H9 (cell line): ENCODE measurements around the gene MBP. TPM values are rescaled to one million over a fixed set of nuclear protein-coding genes. Genes with fewer than 3 reads are reported as not detected.

Source experiments
- DNase-seq: peaks from one replicate; pipeline ENCODE4 v3.0.0-alpha.2; 2017
- H2AFZ ChIP-seq: one replicate; pipeline ENCODE4 v1.6.1; 2013; ENCODE audit warnings: mild to moderate bottlenecking, low read length, control low read depth, moderate library complexity
- H2AK5ac ChIP-seq: 2 replicates; pipeline ENCODE4 v1.6.1; 2013; ENCODE audit warnings: low read length, control low read depth, mixed read lengths; ENCODE audit not compliant: insufficient read length
- H2BK120ac ChIP-seq: one replicate; pipeline ENCODE4 v1.6.1; 2013; ENCODE audit warnings: low read depth, mild to moderate bottlenecking, low read length, control low read depth, inconsistent platforms; ENCODE audit not compliant: poor library complexity, severe bottlenecking
- H2BK12ac ChIP-seq: 2 replicates; pipeline ENCODE4 v1.6.1; 2013; ENCODE audit warnings: low read length, control low read depth, mixed read lengths, low read depth; ENCODE audit not compliant: insufficient read length
- H2BK15ac ChIP-seq: 2 replicates; pipeline ENCODE4 v1.6.1; 2013; ENCODE audit warnings: low read depth, low read length, control low read depth
- H2BK20ac ChIP-seq: one replicate; pipeline ENCODE4 v1.6.1; 2013; ENCODE audit warnings: low read depth, mild to moderate bottlenecking, low read length, control low read depth, inconsistent platforms; ENCODE audit not compliant: poor library complexity, severe bottlenecking
- H2BK5ac ChIP-seq: 2 replicates; pipeline ENCODE4 v1.6.1; 2013; ENCODE audit warnings: low read length, control low read depth, mixed read lengths; ENCODE audit not compliant: insufficient read length
- H3K14ac ChIP-seq: 2 replicates; pipeline ENCODE4 v1.6.1; 2013; ENCODE audit warnings: low read length, control low read depth; ENCODE audit not compliant: insufficient read depth
- H3K18ac ChIP-seq: 2 replicates; pipeline ENCODE4 v1.6.1; 2013; ENCODE audit warnings: low read depth, mild to moderate bottlenecking, mixed read lengths, low read length, control low read depth; ENCODE audit not compliant: insufficient read length
- H3K23ac ChIP-seq: 2 replicates; pipeline ENCODE4 v1.6.1; 2013; ENCODE audit warnings: low read length, control low read depth, mixed read lengths, low read depth; ENCODE audit not compliant: insufficient read length
- H3K23me2 ChIP-seq: 2 replicates; pipeline ENCODE4 v1.6.1; 2013; ENCODE audit warnings: low read depth, mild to moderate bottlenecking, mixed read lengths, low read length, control low read depth; ENCODE audit not compliant: insufficient read length, poor library complexity, severe bottlenecking
- H3K27ac ChIP-seq: 2 replicates; pipeline ENCODE4 v1.5.1; 2013; ENCODE audit warnings: low read length, control low read depth, mixed read lengths, low read depth; ENCODE audit not compliant: insufficient read length
- H3K27me3 ChIP-seq: 2 replicates; pipeline ENCODE4 v1.6.1; 2013; ENCODE audit warnings: low read length, control low read depth, inconsistent platforms; ENCODE audit not compliant: insufficient read depth
- H3K4ac ChIP-seq: 2 replicates; pipeline ENCODE4 v1.6.1; 2013; ENCODE audit warnings: low read depth, mild to moderate bottlenecking, control low read depth, inconsistent platforms, low read length, moderate library complexity
- H3K4me1 ChIP-seq: 2 replicates; pipeline ENCODE4 v1.6.1; 2013; ENCODE audit warnings: low read length, control low read depth, inconsistent platforms; ENCODE audit not compliant: insufficient read depth
- H3K4me2 ChIP-seq: 2 replicates; pipeline ENCODE4 v1.6.1; 2013; ENCODE audit warnings: low read length, control low read depth, mixed read lengths; ENCODE audit not compliant: insufficient read length, insufficient read depth
- H3K56ac ChIP-seq: 2 replicates; pipeline ENCODE4 v1.6.1; 2013; ENCODE audit warnings: low read depth, mild to moderate bottlenecking, mixed read lengths, low read length, control low read depth; ENCODE audit not compliant: insufficient read length
- H3K79me1 ChIP-seq: 2 replicates; pipeline ENCODE4 v1.6.1; 2013; ENCODE audit warnings: low read depth, mild to moderate bottlenecking, moderate library complexity, low read length, control low read depth, inconsistent platforms; ENCODE audit not compliant: insufficient read depth, poor library complexity, severe bottlenecking
- H3K79me2 ChIP-seq: 2 replicates; pipeline ENCODE4 v1.6.1; 2013; ENCODE audit warnings: low read length, control low read depth, inconsistent platforms; ENCODE audit not compliant: insufficient read depth
- H3K9ac ChIP-seq: 2 replicates; pipeline ENCODE4 v1.6.1; 2013; ENCODE audit warnings: low read length, control low read depth, mixed read lengths; ENCODE audit not compliant: insufficient read length; ENCODE audit errors: extremely low read depth
- H3K9me3 ChIP-seq: one replicate; pipeline ENCODE4 v1.6.1; 2013; ENCODE audit warnings: low read depth, low read length, inconsistent platforms; ENCODE audit not compliant: control insufficient read depth
- H3T11ph ChIP-seq: one replicate; pipeline ENCODE4 v1.6.1; 2013; ENCODE audit warnings: mild to moderate bottlenecking, low read length, control low read depth, inconsistent platforms
- H4K20me1 ChIP-seq: one replicate; pipeline ENCODE4 v1.6.1; 2013; ENCODE audit not compliant: control insufficient read depth, insufficient read length, insufficient read depth
- H4K5ac ChIP-seq: 2 replicates; pipeline ENCODE4 v1.6.1; 2013; ENCODE audit warnings: low read depth, mild to moderate bottlenecking, mixed read lengths, low read length, control low read depth; ENCODE audit not compliant: insufficient read length
- H4K8ac ChIP-seq: replicated peaks from 2 replicates; pipeline ENCODE4 v1.6.1; 2013; ENCODE audit warnings: low read length, control low read depth, mixed read lengths, low read depth; ENCODE audit not compliant: insufficient read length
- H4K91ac ChIP-seq: 2 replicates; pipeline ENCODE4 v1.6.1; 2013; ENCODE audit warnings: low read depth, mild to moderate bottlenecking, moderate library complexity, mixed read lengths, low read length, control low read depth; ENCODE audit not compliant: insufficient read length
- H3K27ac Mint-ChIP-seq, 3 experiments: 2 replicates in 2 of 3; 3 replicates in 1 of 3; pipeline ENCODE4 v1.8.0; 2020 to 2021; ENCODE audit warnings: mixed read lengths in 3 of 3, mild to moderate bottlenecking in 1 of 3, moderate library complexity in 1 of 3
- H3K27me3 Mint-ChIP-seq: 2 replicates; pipeline ENCODE4 v1.8.0; 2021; ENCODE audit warnings: low read depth, mild to moderate bottlenecking, moderate library complexity, mixed read lengths
- H3K36me3 Mint-ChIP-seq, 3 experiments: 2 replicates in 2 of 3; 3 replicates in 1 of 3; pipeline ENCODE4 v1.8.0; 2020 to 2021; ENCODE audit warnings: low read depth in 3 of 3, mixed read lengths in 3 of 3; ENCODE audit not compliant: insufficient read depth in 1 of 3
- H3K4me1 Mint-ChIP-seq, 2 experiments: 2 replicates each; pipeline ENCODE4 v1.8.0; 2020; ENCODE audit warnings: mixed read lengths in 2 of 2
- H3K4me3 Mint-ChIP-seq, 2 experiments: 2 replicates in 1 of 2; 3 replicates in 1 of 2; pipeline ENCODE4 v1.8.0; 2020 to 2021; ENCODE audit warnings: mild to moderate bottlenecking in 2 of 2, mixed read lengths in 2 of 2, moderate library complexity in 1 of 2
- H3K9me3 Mint-ChIP-seq, 2 experiments: 2 replicates in 1 of 2; 3 replicates in 1 of 2; pipeline ENCODE4 v1.8.0; 2020; ENCODE audit warnings: mild to moderate bottlenecking in 2 of 2, mixed read lengths in 2 of 2, moderate library complexity in 1 of 2
- WGBS: extraction: QIAGEN DNeasy Blood & Tissue Kit; methylation state at CpG from one replicate; pipeline ENCODE4 v1.1.7; 2013; ENCODE audit warnings: missing lambda C conversion rate, low lambda C conversion rate, mixed read lengths; ENCODE audit not compliant: insufficient read length; ENCODE audit errors: extremely low coverage; 5-methylcytosine and 5-hydroxymethylcytosine counted together
- total RNA-seq: library from RNA; stranded (reverse); gene quantifications from 2 replicates; pipeline ENCODE4 v1.2.1, GENCODE V29; 2021
- TF ChIP-seq, protein P1 (sequence below): fragments of 200-600 bp; sonication (generic); conservative IDR thresholded peaks from 3 replicates; pipeline ENCODE4 v1.8.0; 2021; ENCODE audit warnings: antibody characterized with exemption, mild to moderate bottlenecking

Gene MBP
- total RNA-seq, 1 experiment from 2014 or later: 8.6 TPM

DNA sequence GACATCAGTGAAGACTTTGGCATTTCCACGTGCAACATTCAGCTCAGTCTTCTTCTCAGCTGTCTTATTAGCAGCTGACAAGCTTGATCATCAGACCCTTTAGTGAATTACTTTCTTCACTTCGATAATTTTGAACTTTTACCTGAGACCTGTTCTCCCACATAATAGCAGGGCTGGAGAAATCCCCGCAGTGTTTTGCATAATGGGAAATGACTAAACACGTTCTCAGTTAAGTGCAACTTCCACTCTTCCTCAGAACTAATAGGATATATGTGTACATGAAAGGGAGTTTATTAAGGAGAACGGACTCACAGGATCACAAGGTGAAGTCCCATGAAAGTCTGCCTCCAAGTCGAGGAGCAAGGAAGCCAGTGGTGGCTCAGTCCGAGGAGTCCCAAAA lies 28.8 kb upstream of the MBP start:
- H3K27me3 Mint-ChIP-seq: peaks cover 24% of the 10 kb centered on the region
- H3K9me3 Mint-ChIP-seq: peaks cover 13 to 16% of the 10 kb centered on the region in 2 experiments
- H3K27ac Mint-ChIP-seq: peak overlapping the region in 1 of 3 experiments; percentile 68; a peak in 1 of 7 replicates
- Histone ChIP-seq H3K18ac (no peak overlapping the region), H3K27me3 (no peaks in the 10 kb centered on the region), H3K79me1 (no peaks in the 10 kb centered on the region), H2BK12ac (no peak overlapping the region), H4K91ac (no peak overlapping the region), H3K4me2 (no peak overlapping the region), H4K8ac (no peak overlapping the region), H2BK5ac (no peak overlapping the region), H3K23ac (no peak overlapping the region), H3K4me1 (peaks cover 11% of the 10 kb centered on the region; the same call in 1 of the 2 replicates), H4K5ac (no peak overlapping the region), H2BK15ac (no peak overlapping the region), H4K20me1 (no peaks in the 10 kb centered on the region), H3K56ac (no peak overlapping the region), H3K9ac (no peak overlapping the region), H3K14ac (no peak overlapping the region), H3K23me2 (no peaks in the 10 kb centered on the region), H3K9me3 (no peaks in the 10 kb centered on the region), H2AK5ac (no peak overlapping the region), H2BK20ac (no peak overlapping the region), H3K4ac (no peak overlapping the region), H2BK120ac (no peak overlapping the region), H2AFZ (no peak overlapping the region), H3K27ac (no peak overlapping the region), H3K79me2 (no peaks in the 10 kb centered on the region), H3T11ph (no peak overlapping the region)
- H3K4me3 Mint-ChIP-seq: no peak overlapping the region
- peaks cover 0 to 14% (median 9%) of the 10 kb centered on the region in 3 experiments; a peak in 6 of 7 replicates for H3K36me3 Mint-ChIP-seq
- TF ChIP-seq, protein P1, sequence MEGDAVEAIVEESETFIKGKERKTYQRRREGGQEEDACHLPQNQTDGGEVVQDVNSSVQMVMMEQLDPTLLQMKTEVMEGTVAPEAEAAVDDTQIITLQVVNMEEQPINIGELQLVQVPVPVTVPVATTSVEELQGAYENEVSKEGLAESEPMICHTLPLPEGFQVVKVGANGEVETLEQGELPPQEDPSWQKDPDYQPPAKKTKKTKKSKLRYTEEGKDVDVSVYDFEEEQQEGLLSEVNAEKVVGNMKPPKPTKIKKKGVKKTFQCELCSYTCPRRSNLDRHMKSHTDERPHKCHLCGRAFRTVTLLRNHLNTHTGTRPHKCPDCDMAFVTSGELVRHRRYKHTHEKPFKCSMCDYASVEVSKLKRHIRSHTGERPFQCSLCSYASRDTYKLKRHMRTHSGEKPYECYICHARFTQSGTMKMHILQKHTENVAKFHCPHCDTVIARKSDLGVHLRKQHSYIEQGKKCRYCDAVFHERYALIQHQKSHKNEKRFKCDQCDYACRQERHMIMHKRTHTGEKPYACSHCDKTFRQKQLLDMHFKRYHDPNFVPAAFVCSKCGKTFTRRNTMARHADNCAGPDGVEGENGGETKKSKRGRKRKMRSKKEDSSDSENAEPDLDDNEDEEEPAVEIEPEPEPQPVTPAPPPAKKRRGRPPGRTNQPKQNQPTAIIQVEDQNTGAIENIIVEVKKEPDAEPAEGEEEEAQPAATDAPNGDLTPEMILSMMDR: no peak
- WGBS: no CpG with 5 or more reads among the region's 7 CpGs
- H3K4me1 Mint-ChIP-seq: peaks cover 55 to 58% of the 10 kb centered on the region in 2 experiments
- no peak for DNase-seq
